B cell (primary cell): ENCODE results near the gene PLAU. TPM values are rescaled to one million over a fixed set of nuclear protein-coding genes. Genes with fewer than 3 reads are reported as not detected.

ENCODE experiments used
- ATAC-seq: fragments of 200-7000 bp; cut with Tn5 transposase; one replicate; pipeline ENCODE4 v1.10.0; 2021; ENCODE audit warnings: low read depth, mild to moderate bottlenecking, moderate number of reproducible peaks, moderate library complexity
- CTCF ChIA-PET: fragments of 350-600 bp; sonication (Branson Sonifier 250); formaldehyde crosslinking; loops from one replicate; lab custom pipeline; 2021; ENCODE audit warnings: antibody characterized with exemption, inconsistent platforms; lab: Charles Lee
- POLR2A ChIA-PET: fragments of 350-600 bp; sonication (Branson Sonifier 250); formaldehyde crosslinking; loops from one replicate; lab custom pipeline; 2021; ENCODE audit warnings: antibody characterized with exemption; lab: Charles Lee
- DNase-seq: peaks from one replicate; pipeline ENCODE4 v3.0.0; 2013
- H2AFZ ChIP-seq: 2 replicates; pipeline ENCODE4 v1.6.1; 2012; ENCODE audit warnings: mild to moderate bottlenecking, low read depth, low read length; ENCODE audit not compliant: insufficient read depth, poor library complexity, severe bottlenecking
- H3K27ac ChIP-seq, 2 donors: 1 replicate in 1 of 2; 2 replicates in 1 of 2; pipeline ENCODE4 v1.5.1; 2012 to 2013; ENCODE audit warnings: low read length in 2 of 2, mild to moderate bottlenecking in 2 of 2, moderate library complexity in 1 of 2
- H3K27me3 ChIP-seq, 4 experiments: fragments of 200-600 bp in 1 of 4; sonication (generic) in 1 of 4; replicated peaks in 1 of 4; 1 replicate in 2 of 4; 2 replicates in 2 of 4; pipeline versions ENCODE4 v1.6.1 to v1.7.0; 2013 to 2016; ENCODE audit warnings: low read length in 3 of 4, mild to moderate bottlenecking in 2 of 4, mixed read lengths in 1 of 4, moderate library complexity in 1 of 4; ENCODE audit not compliant: insufficient read depth in 4 of 4, control insufficient read depth in 3 of 4; ENCODE audit errors: control extremely low read depth in 1 of 4
- H3K36me3 ChIP-seq, 2 experiments: replicated peaks in 1 of 2; 1 replicate in 1 of 2; 2 replicates in 1 of 2; pipeline versions ENCODE4 v1.6.1 to v1.7.1; 2013; ENCODE audit warnings: low read length in 1 of 2; ENCODE audit not compliant: insufficient read depth in 2 of 2, control insufficient read depth in 1 of 2; ENCODE audit errors: control extremely low read depth in 1 of 2, extremely low read depth in 1 of 2
- H3K4me1 ChIP-seq, 2 donors: fragments of 200-600 bp in 1 of 2; sonication (generic) in 1 of 2; 1 replicate in 1 of 2; 2 replicates in 1 of 2; pipeline versions ENCODE4 v1.5.1 to v1.6.1; 2013 to 2017; ENCODE audit warnings: low read length in 2 of 2; ENCODE audit not compliant: control insufficient read depth in 2 of 2, insufficient read depth in 2 of 2
- H3K4me2 ChIP-seq: replicated peaks from 2 replicates; pipeline ENCODE3; 2012; ENCODE audit warnings: mild to moderate bottlenecking, low read depth, low read length; ENCODE audit not compliant: poor library complexity, severe bottlenecking
- H3K4me3 ChIP-seq, 5 experiments: fragments of 200-600 bp in 1 of 5; sonication (generic) in 1 of 5; 1 replicate in 3 of 5; 2 replicates in 2 of 5; pipeline versions ENCODE4 v1.5.1 to v1.7.0; 2011 to 2016; ENCODE audit warnings: low read length in 4 of 5, mild to moderate bottlenecking in 4 of 5, low read depth in 2 of 5, control low read depth in 1 of 5, moderate library complexity in 1 of 5; ENCODE audit not compliant: insufficient read depth in 1 of 5; ENCODE audit errors: control extremely low read depth in 1 of 5, extremely low read depth in 1 of 5
- H3K79me2 ChIP-seq: fragments of 200-600 bp; sonication (generic); one replicate; pipeline ENCODE4 v1.6.0; 2016; ENCODE audit warnings: low read length; ENCODE audit not compliant: control insufficient read depth, insufficient read depth
- H3K9ac ChIP-seq: fragments of 200-600 bp; sonication (generic); 2 replicates; pipeline ENCODE4 v1.6.1; 2017; ENCODE audit warnings: mild to moderate bottlenecking, low read length, moderate library complexity
- H3K9me3 ChIP-seq, 3 donors: one replicate each; pipeline versions ENCODE4 v1.6.1 to v1.7.1; 2013; ENCODE audit warnings: low read length in 2 of 3; ENCODE audit not compliant: control insufficient read depth in 2 of 3, insufficient read depth in 1 of 3; ENCODE audit errors: control extremely low read depth in 1 of 3
- H4K20me1 ChIP-seq: 2 replicates; pipeline ENCODE4 v1.6.0; 2012; ENCODE audit warnings: mild to moderate bottlenecking, low read length; ENCODE audit not compliant: insufficient read depth, control insufficient read depth, poor library complexity, severe bottlenecking
- H3K27ac Mint-ChIP-seq: one replicate; pipeline ENCODE4 v1.8.0; 2021; ENCODE audit warnings: mixed read lengths
- H3K27me3 Mint-ChIP-seq: one replicate; pipeline ENCODE4 v1.8.0; 2021; ENCODE audit warnings: mixed read lengths
- H3K4me1 Mint-ChIP-seq: one replicate; pipeline ENCODE4 v1.8.0; 2021; ENCODE audit warnings: mixed read lengths
- H3K4me3 Mint-ChIP-seq: one replicate; pipeline ENCODE4 v1.8.0; 2021; ENCODE audit warnings: mixed read lengths
- H3K9me3 Mint-ChIP-seq: one replicate; pipeline ENCODE4 v1.8.0; 2022; ENCODE audit warnings: mixed read lengths; ENCODE audit not compliant: insufficient read depth
- EZH2 ChIP-seq: IDR thresholded peaks from 2 replicates; pipeline ENCODE4 v1.6.1; 2012; ENCODE audit warnings: borderline replicate concordance, low read depth, mild to moderate bottlenecking, moderate library complexity, low read length; ENCODE audit not compliant: insufficient read depth, poor library complexity, severe bottlenecking
- WGBS: methylation state at CpG from one replicate; pipeline ENCODE4 v1.1.5; 2013; ENCODE audit warnings: missing lambda C conversion rate; ENCODE audit not compliant: insufficient coverage; 5-methylcytosine and 5-hydroxymethylcytosine counted together
- intact Hi-C: fragments of 100-400 bp; cut with micrococcal nuclease; formaldehyde crosslinking; loops from one replicate; pipeline ENCODE4 v1.10.0; 2022
- polyA plus RNA-seq: library from polyadenylated mRNA; depleted of rRNA; stranded (reverse); fragments of >200 nt; gene quantifications from 2 replicates; pipeline ENCODE4 v1.2.3, GENCODE V29; 2012
- total RNA-seq, 2 donors: library from RNA; stranded (reverse); fragments of 120-200 nt in 1 of 2; gene quantifications; 1 replicate in 1 of 2; 2 replicates in 1 of 2; pipeline versions ENCODE4 v1.2.3 to v1.2.4, GENCODE V29; 2013 to 2022
- TF ChIP-seq, protein P1 (sequence below): fragments of 200-600 bp; IDR thresholded peaks from one replicate; pipeline ENCODE4 v1.8.0; 2022; ENCODE audit warnings: antibody characterized with exemption, mild to moderate bottlenecking

PLAU gene
- total and polyA plus RNA-seq, 2 donors (not counting 1 experiment from before 2014, with no cell fraction given), result 0.04 TPM; not detected in 1

DNA sequence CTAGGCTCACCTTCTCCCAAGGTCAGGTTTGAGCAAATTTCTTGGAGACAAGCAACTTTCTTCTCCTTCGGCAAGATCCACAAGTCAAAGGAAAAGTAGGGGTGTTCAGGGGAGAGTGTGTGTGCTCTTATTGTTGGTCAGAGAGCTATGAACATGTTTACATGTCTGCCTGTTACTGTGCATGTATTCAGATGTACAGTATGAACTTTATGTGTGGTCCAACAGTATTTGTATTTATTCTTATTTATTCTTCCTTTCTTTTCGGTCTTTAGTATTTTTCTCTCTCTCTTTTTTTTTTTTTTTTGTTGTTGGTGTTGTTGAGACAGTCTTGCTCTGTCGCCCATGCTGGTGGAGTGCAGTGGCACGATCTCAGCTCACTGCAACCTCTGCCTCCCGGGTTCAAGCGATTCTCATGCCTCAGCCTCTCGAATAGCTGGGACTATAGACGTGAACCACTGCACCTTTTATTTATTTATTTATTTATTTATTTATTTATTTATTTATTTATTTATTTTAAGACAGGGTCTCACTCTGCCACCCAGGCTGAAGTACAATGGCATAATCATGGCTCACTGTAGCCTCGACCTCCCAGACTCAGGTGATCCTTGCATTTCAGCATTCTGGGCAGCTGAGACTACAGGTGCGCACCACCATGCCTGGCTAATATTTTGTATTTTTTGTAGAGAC is 38.2 kb downstream of the PLAU start:
- POLR2A ChIA-PET, result interaction anchor here (0.8 kb wide), 1 partner anchor 1138 kb away, joined by 3 read pairs; no protein-coding TSS in a partner anchor

More for the DNA sequence above, 38.2 kb downstream of the PLAU start:
- Histone ChIP-seq H3K4me2 (no peak overlapping the region), H3K27me3 (no peaks in the 10 kb centered on the region), H3K9ac (no peak overlapping the region), H3K79me2 (no peaks in the 10 kb centered on the region), H3K9me3 (peaks cover 0 to 8% (median 0%) of the 10 kb centered on the region in 3 donors), H3K36me3 (no peaks in the 10 kb centered on the region), H2AFZ (no peak overlapping the region), H3K4me3 (no peak overlapping the region), H3K4me1 (no peaks in the 10 kb centered on the region), H3K27ac (no peak overlapping the region), H4K20me1 (no peaks in the 10 kb centered on the region)
- Mint-ChIP-seq H3K27me3 (no peaks in the 10 kb centered on the region), H3K9me3 (no peaks in the 10 kb centered on the region), H3K4me1 (peaks cover 1% of the 10 kb centered on the region), H3K27ac (no peak overlapping the region), H3K4me3 (no peak overlapping the region)
- TF ChIP-seq, protein P1, sequence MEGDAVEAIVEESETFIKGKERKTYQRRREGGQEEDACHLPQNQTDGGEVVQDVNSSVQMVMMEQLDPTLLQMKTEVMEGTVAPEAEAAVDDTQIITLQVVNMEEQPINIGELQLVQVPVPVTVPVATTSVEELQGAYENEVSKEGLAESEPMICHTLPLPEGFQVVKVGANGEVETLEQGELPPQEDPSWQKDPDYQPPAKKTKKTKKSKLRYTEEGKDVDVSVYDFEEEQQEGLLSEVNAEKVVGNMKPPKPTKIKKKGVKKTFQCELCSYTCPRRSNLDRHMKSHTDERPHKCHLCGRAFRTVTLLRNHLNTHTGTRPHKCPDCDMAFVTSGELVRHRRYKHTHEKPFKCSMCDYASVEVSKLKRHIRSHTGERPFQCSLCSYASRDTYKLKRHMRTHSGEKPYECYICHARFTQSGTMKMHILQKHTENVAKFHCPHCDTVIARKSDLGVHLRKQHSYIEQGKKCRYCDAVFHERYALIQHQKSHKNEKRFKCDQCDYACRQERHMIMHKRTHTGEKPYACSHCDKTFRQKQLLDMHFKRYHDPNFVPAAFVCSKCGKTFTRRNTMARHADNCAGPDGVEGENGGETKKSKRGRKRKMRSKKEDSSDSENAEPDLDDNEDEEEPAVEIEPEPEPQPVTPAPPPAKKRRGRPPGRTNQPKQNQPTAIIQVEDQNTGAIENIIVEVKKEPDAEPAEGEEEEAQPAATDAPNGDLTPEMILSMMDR, result no peak
- TF ChIP-seq EZH2, result no peak
- DNase-seq, result no peak
- CTCF ChIA-PET, result interaction anchor here (0.6 to 0.9 kb wide), 4 partner anchors 110 to 320 kb away, joined by 3 read pairs; no protein-coding TSS in a partner anchor
- intact Hi-C loops, result no loop called here
- ATAC-seq, result no peak
- 96% methylated on average over 5 of the region's 10 CpGs for WGBS
